GM12878 (cell line): Measurements from ENCODE around the gene PCDHGC5. TPM values are rescaled to one million over a fixed set of nuclear protein-coding genes. Genes with fewer than 3 reads are reported as not detected.

Experiments
- ATAC-seq: fragments of 200-7000 bp; cut with Tn5 transposase; 3 replicates; pipeline ENCODE4 v1.9.1; 2020; ENCODE audit warnings: mild to moderate bottlenecking, moderate library complexity
- BruUV-seq: library from RNA; stranded (reverse); fragments of 400-500 nt; replicated peaks from 2 replicates; lab custom pipeline; 2021; lab: Mats Ljungman, UMichigan
- CTCF ChIA-PET: fragments of 300-600 bp; sonication (Branson Sonifier 250); formaldehyde crosslinking; extraction: SDS; loops from one replicate; lab custom pipeline; 2021; ENCODE audit warnings: inconsistent platforms; lab: Yijun Ruan, JAX
- POLR2A ChIA-PET: fragments of 350-600 bp; formaldehyde crosslinking; extraction: SDS; loops from one replicate; lab custom pipeline; 2021; ENCODE audit warnings: inconsistent platforms; lab: Charles Lee
- RAD21 ChIA-PET: fragments of 300-600 bp; sonication (Branson Sonifier 250); formaldehyde crosslinking; loops from one replicate; lab custom pipeline; 2023; ENCODE audit warnings: antibody characterized with exemption; ENCODE audit not compliant: unreplicated experiment; lab: Charles Lee
- SMC1A ChIA-PET: fragments of 300-600 bp; sonication (Branson Sonifier 250); formaldehyde crosslinking; loops from one replicate; lab custom pipeline; 2023; ENCODE audit not compliant: unreplicated experiment, uncharacterized antibody; lab: Charles Lee
- DNase-seq: peaks from one replicate; pipeline ENCODE4 v3.0.0-alpha.2; 2011; ENCODE audit warnings: low read depth, low spot score
- FAIRE-seq: peaks from 3 replicates; lab custom pipeline; 2011; peaks lifted over from hg19 to GRCh38; lab: Jason Lieb, UNC
- H2AFZ ChIP-seq: 2 replicates; pipeline ENCODE4 v1.6.0; 2011; ENCODE audit warnings: low read depth, low read length, control low read depth; ENCODE audit not compliant: control insufficient read depth
- H3K27ac ChIP-seq: 2 replicates; pipeline ENCODE4 v1.5.1; 2011; ENCODE audit warnings: control low read depth; ENCODE audit not compliant: control insufficient read depth, insufficient read depth
- H3K27me3 ChIP-seq, 2 experiments: replicated peaks in 1 of 2; 2 replicates each; pipeline versions ENCODE4 v1.6.0 to v1.6.1; 2011; ENCODE audit warnings: low read length in 1 of 2; ENCODE audit not compliant: control insufficient read depth in 2 of 2, insufficient read depth in 2 of 2
- H3K36me3 ChIP-seq, 2 experiments: 2 replicates each; pipeline ENCODE4 v1.5.1; 2011; ENCODE audit warnings: low read length in 1 of 2; ENCODE audit not compliant: control insufficient read depth in 2 of 2, insufficient read depth in 2 of 2
- H3K4me1 ChIP-seq: 2 replicates; pipeline ENCODE4 v1.6.1; 2011; ENCODE audit warnings: mild to moderate bottlenecking, low read length, moderate library complexity, mixed read lengths; ENCODE audit not compliant: control insufficient read depth, insufficient read depth
- H3K4me2 ChIP-seq: 2 replicates; pipeline ENCODE4 v1.6.0; 2011; ENCODE audit warnings: control low read depth; ENCODE audit not compliant: control insufficient read depth, insufficient read depth
- H3K4me3 ChIP-seq: fragments of 200-600 bp; sonication (generic); 2 replicates; pipeline ENCODE4 v1.5.1; 2016
- H3K79me2 ChIP-seq: 2 replicates; pipeline ENCODE4 v1.6.0; 2011; ENCODE audit warnings: low read length; ENCODE audit not compliant: control insufficient read depth, insufficient read depth
- H3K9ac ChIP-seq: 2 replicates; pipeline ENCODE4 v1.8.0; 2011; ENCODE audit warnings: low read length, control low read depth, mixed read lengths; ENCODE audit not compliant: control insufficient read depth, insufficient read depth
- H3K9me3 ChIP-seq: replicated peaks from 3 replicates; pipeline ENCODE4 v1.5.1; 2011; ENCODE audit warnings: mild to moderate bottlenecking, low read length; ENCODE audit not compliant: control insufficient read depth, insufficient read depth
- H4K20me1 ChIP-seq: 2 replicates; pipeline ENCODE4 v1.6.0; 2011; ENCODE audit not compliant: control insufficient read depth, insufficient read depth
- CBX3 ChIP-seq: fragments of 200-600 bp; sonication (generic); IDR thresholded peaks from 2 replicates; pipeline ENCODE4 v1.6.1; 2016; ENCODE audit warnings: low read depth, borderline replicate concordance
- HDAC2 ChIP-seq: fragments of 200-600 bp; sonication (generic); IDR thresholded peaks from 2 replicates; pipeline ENCODE4 v1.6.1; 2017
- MEF2A ChIP-seq: IDR thresholded peaks from 2 replicates; pipeline ENCODE4 v1.6.1; 2011; ENCODE audit warnings: low read depth, mild to moderate bottlenecking, low read length, moderate library complexity; ENCODE audit not compliant: insufficient read depth
- SMC3 ChIP-seq: IDR thresholded peaks from 2 replicates; pipeline ENCODE4 v1.6.1; 2011; ENCODE audit warnings: low read length, improper control_type of control experiment, borderline replicate concordance
- TCF7 ChIP-seq: IDR thresholded peaks from 2 replicates; pipeline ENCODE4 v1.6.1; 2014; ENCODE audit warnings: antibody characterized with exemption, borderline replicate concordance
- WGBS: methylation state at CpG from one replicate; pipeline ENCODE4 v1.1.6; 2016; ENCODE audit warnings: low lambda C conversion rate; ENCODE audit not compliant: insufficient replicate concordance, insufficient coverage; ENCODE audit errors: missing lambda C conversion rate; 5-methylcytosine and 5-hydroxymethylcytosine counted together
- in situ Hi-C: fragments of 300-500 bp; cut with MboI; formaldehyde crosslinking; loops from 9 replicates; pipeline ENCODE4 v1.14.3; 2018; ENCODE audit warnings: mixed read lengths
- intact Hi-C: fragments of 100-400 bp; cut with micrococcal nuclease; formaldehyde crosslinking; loops from one replicate; pipeline ENCODE4 v1.14.2; 2022; ENCODE audit not compliant: unreplicated experiment
- polyA plus RNA-seq, 11 experiments: library from polyadenylated mRNA; depleted of rRNA in 4 of 11; unstranded in 6 of 11; stranded (reverse) in 5 of 11; fragments of >200 nt; fragmentation: Nextera tagmentation in 4 of 11; fragmentation: Illumina TruSeq in 1 of 11; extraction: Ambion mirVana in 4 of 11; extraction: Trizol in 1 of 11; gene quantifications; 1 replicate in 1 of 11; 2 replicates in 10 of 11; pipeline versions ENCODE4 v1.2.1 to v1.2.3, GENCODE V29; 2011 to 2016; ENCODE audit warnings: inconsistent platforms in 2 of 11, missing spikeins in 2 of 11, low read depth in 1 of 11
- total RNA-seq, 4 experiments: library from RNA; depleted of rRNA in 3 of 4; stranded (reverse); fragments of >200 nt in 3 of 4; fragmentation: Illumina TruSeq in 1 of 4; extraction: Trizol in 1 of 4; gene quantifications; 2 replicates each; pipeline versions ENCODE4 v1.2.1 to v1.2.3, GENCODE V29; 2013 to 2021

PCDHGC5 gene
- total and polyA plus RNA-seq, 10 of the 15 experiments (the other 5 are each of a cell fraction or from before 2014, with no cell fraction given) = 0.05 to 0.87 (median 0.18) TPM; not detected in 2

DNA sequence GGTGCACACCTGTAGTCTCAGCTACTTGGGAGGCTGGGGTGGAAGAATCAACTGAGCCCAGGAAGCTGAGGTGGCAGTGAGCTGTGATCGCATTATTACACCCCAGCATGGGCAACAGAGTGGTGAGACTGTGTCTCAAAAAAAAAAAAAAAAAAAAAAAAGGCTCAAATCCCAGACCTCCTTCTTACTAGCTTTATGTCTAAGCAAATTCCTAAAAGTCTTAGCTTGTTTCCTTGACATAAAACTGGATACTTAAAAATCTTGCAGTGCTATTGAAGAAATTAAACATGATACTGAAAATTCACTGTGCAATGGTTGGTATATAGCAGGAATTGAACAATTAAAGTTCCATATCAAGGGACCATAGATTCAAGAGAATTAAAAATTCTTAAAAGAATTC lies 45.0 kb downstream of the PCDHGC5 start:
- no peak for DNase-seq
- Histone ChIP-seq H3K36me3 (peaks cover 4 to 24% of the 10 kb centered on the region in 2 experiments), H3K79me2 (no peaks in the 10 kb centered on the region), H3K4me3 (no peak overlapping the region), H3K9me3 (no peaks in the 10 kb centered on the region), H3K9ac (no peak overlapping the region), H3K4me1 (peaks cover 24% of the 10 kb centered on the region), H3K27me3 (no peaks in the 10 kb centered on the region), H4K20me1 (no peaks in the 10 kb centered on the region), H3K27ac (no peak overlapping the region), H3K4me2 (no peak overlapping the region), H2AFZ (no peak overlapping the region)
- RAD21 ChIA-PET = interaction anchor here (1.0 to 1.5 kb wide), 3 partner anchors 23 to 58 kb away, joined by 3 to 8 read pairs (median 7); partner anchors contain the start of gene PCDHGC3
- SMC1A ChIA-PET = interaction anchor here (0.9 to 1.6 kb wide), 4 partner anchors 12 to 113 kb away, joined by 3 to 7 read pairs (median 4); partner anchors contain the start of gene PCDHGA11
- WGBS = no CpG with 5 or more reads among the region's 1 CpG
- in situ Hi-C loops (no loop called here), intact Hi-C loops (no loop called here)
- no TSS peak for BruUV-seq
- no peak for ATAC-seq
- POLR2A ChIA-PET = interaction anchor here (0.6 to 1.2 kb wide), 3 partner anchors 12 to 45 kb away, joined by 3 to 5 read pairs (median 5); partner anchors contain the start of gene PCDHGC5
- no peak for TF ChIP-seq HDAC2
- CTCF ChIA-PET = interaction anchor here (1.0 to 3.0 kb wide), 9 partner anchors 10 to 164 kb away, joined by 3 to 9 read pairs (median 5); partner anchors contain the start of genes PCDHGA12, PCDHGB3 and PCDHGC3
- FAIRE-seq = no peak

DNA sequence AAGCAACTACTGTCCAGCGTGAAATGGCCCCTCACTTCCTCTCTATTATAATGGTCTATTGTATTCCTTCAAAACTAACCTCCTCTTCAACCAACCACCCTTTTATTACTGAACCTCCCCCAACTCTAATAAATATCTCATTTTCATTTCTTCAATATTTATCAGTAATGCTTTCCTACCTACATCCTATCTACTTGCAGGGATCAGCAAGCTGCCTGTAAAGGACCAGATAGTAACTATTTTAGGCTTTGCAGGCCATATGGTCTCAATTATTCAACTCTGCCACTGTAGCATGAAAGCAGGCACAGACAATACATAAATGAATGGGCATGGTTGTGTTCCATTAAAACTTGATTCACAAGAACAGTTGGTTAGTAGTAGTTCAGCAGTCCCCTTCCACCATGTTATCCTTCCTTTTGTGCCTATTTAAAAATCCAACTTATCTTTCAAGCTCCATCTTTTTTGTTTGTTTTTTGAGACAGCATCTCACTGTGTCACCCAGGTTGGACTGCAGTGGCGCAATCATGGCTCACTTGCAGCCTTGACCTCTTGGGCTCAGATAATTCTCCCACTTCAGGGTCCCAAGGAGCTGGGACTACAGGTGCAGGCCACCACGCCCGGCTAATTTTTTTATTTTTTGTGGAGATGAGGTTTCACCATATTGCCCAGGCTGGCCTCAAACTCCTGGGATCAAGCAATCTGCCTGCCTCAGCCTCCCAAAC lies 45.8 kb downstream of the PCDHGC5 start:
- peaks cover 0 to 24% of the 10 kb centered on the region in 2 experiments for H3K36me3 ChIP-seq

More for the DNA sequence above, 45.8 kb downstream of the PCDHGC5 start:
- in situ Hi-C loops (no loop called here), intact Hi-C loops (no loop called here)
- H3K27me3 ChIP-seq = no peaks in the 10 kb centered on the region
- no TSS peak for BruUV-seq
- no peak for TF ChIP-seq MEF2A
- no peak for TF ChIP-seq CBX3
- no peak for TF ChIP-seq TCF7
- TF ChIP-seq SMC3 = no peak
- no peaks in the 10 kb centered on the region for H3K9me3 ChIP-seq
- DNase-seq (no peak), ATAC-seq (no peak), FAIRE-seq (no peak)
- peaks cover 19% of the 10 kb centered on the region for H3K4me1 ChIP-seq
- ChIA-PET SMC1A (interaction anchor here (1.4 to 1.6 kb wide), 3 partner anchors 29 to 114 kb away, joined by 4 to 7 read pairs (median 5); partner anchors contain the start of gene PCDHGA11), CTCF (interaction anchor here (1.0 to 3.0 kb wide), 8 partner anchors 9 to 136 kb away, joined by 3 to 9 read pairs (median 6); partner anchors contain the start of genes PCDHGA12, PCDHGB5 and PCDHGC3), POLR2A (interaction anchor here (0.6 to 1.2 kb wide), 3 partner anchors 11 to 46 kb away, joined by 3 to 5 read pairs (median 5); partner anchors contain the start of gene PCDHGC5), RAD21 (interaction anchor here (1.0 to 1.5 kb wide), 3 partner anchors 22 to 59 kb away, joined by 3 to 8 read pairs (median 7); partner anchors contain the start of gene PCDHGC3)
- no peak overlapping the region for H3K27ac ChIP-seq
- 99% methylated on average over 4 of the region's 4 CpGs for WGBS
- no peak overlapping the region for H3K9ac ChIP-seq
- H3K79me2 ChIP-seq = no peaks in the 10 kb centered on the region
- H3K4me2 ChIP-seq = no peak overlapping the region
- no peak overlapping the region for H3K4me3 ChIP-seq
- H2AFZ ChIP-seq = no peak overlapping the region
- H4K20me1 ChIP-seq = no peaks in the 10 kb centered on the region

Other genes with a start within 250 kb of the PCDHGC5 start
Only the 7 nearest of the 29 such genes appear.
- gene PCDHGB6, start 81.1 kb upstream of the PCDHGC5 start, total RNA-seq (2014; rRNA removed) = 0.34 and 0.49 TPM in 2 replicates
- 0.51 and 0.54 TPM in 2 replicates for gene PCDHGB6, start 81.1 kb upstream of the PCDHGC5 start, total RNA-seq (2014; rRNA removed; fragmentation: Illumina TruSeq; extraction: Trizol)
- gene PCDHGB6, start 81.1 kb upstream of the PCDHGC5 start, total RNA-seq (2021) = 0.80 and 1.0 TPM in 2 replicates
- 0.07 and 0.10 TPM in 2 replicates for gene PCDHGB6, start 81.1 kb upstream of the PCDHGC5 start, polyA plus RNA-seq (2011; rRNA removed)
- gene PCDHGB6, start 81.1 kb upstream of the PCDHGC5 start, polyA plus RNA-seq (2014; fragmentation: Illumina TruSeq; extraction: Trizol) = 0.34 and 0.54 TPM in 2 replicates
- under 1 TPM; 0.07 to 0.10 TPM for gene PCDHGB6, start 81.1 kb upstream of the PCDHGC5 start, polyA plus RNA-seq (2014; fragmentation: Nextera tagmentation; extraction: Ambion mirVana)
- gene PCDHGB6, start 81.1 kb upstream of the PCDHGC5 start, polyA plus RNA-seq (2014; rRNA removed) = 0.28 and 0.60 TPM in 2 replicates
- gene PCDHGB6, start 81.1 kb upstream of the PCDHGC5 start, polyA plus RNA-seq (2016; fragmentation: Nextera tagmentation; extraction: Ambion mirVana) = under 1 TPM; 0.28 TPM
- gene PCDHGA10, start 76.1 kb upstream of the PCDHGC5 start, total RNA-seq (2014; rRNA removed) = 1.6 and 2.2 TPM in 2 replicates
- 1.5 and 1.6 TPM in 2 replicates for gene PCDHGA10, start 76.1 kb upstream of the PCDHGC5 start, total RNA-seq (2014; rRNA removed; fragmentation: Illumina TruSeq; extraction: Trizol)
- 1.8 and 1.9 TPM in 2 replicates for gene PCDHGA10, start 76.1 kb upstream of the PCDHGC5 start, total RNA-seq (2021)
- gene PCDHGA10, start 76.1 kb upstream of the PCDHGC5 start, polyA plus RNA-seq (2011; rRNA removed) = 0.26 and 0.39 TPM in 2 replicates
- 0.84 and 1.4 TPM in 2 replicates for gene PCDHGA10, start 76.1 kb upstream of the PCDHGC5 start, polyA plus RNA-seq (2014; fragmentation: Illumina TruSeq; extraction: Trizol)
- gene PCDHGA10, start 76.1 kb upstream of the PCDHGC5 start, polyA plus RNA-seq (2014; fragmentation: Nextera tagmentation; extraction: Ambion mirVana) = under 1 TPM; 0.58 to 0.68 TPM
- 0.77 and 0.94 TPM in 2 replicates for gene PCDHGA10, start 76.1 kb upstream of the PCDHGC5 start, polyA plus RNA-seq (2014; rRNA removed)
- gene PCDHGA10, start 76.1 kb upstream of the PCDHGC5 start, polyA plus RNA-seq (2016; fragmentation: Nextera tagmentation; extraction: Ambion mirVana) = 1 to 10 TPM; 1.4 to 1.5 TPM
- 0.49 and 0.68 TPM in 2 replicates for gene PCDHGB7, start 71.4 kb upstream of the PCDHGC5 start, total RNA-seq (2014; rRNA removed)
- 0.72 and 0.74 TPM in 2 replicates for gene PCDHGB7, start 71.4 kb upstream of the PCDHGC5 start, total RNA-seq (2014; rRNA removed; fragmentation: Illumina TruSeq; extraction: Trizol)
- 1.3 and 1.5 TPM in 2 replicates for gene PCDHGB7, start 71.4 kb upstream of the PCDHGC5 start, total RNA-seq (2021)
- gene PCDHGB7, start 71.4 kb upstream of the PCDHGC5 start, polyA plus RNA-seq (2011; rRNA removed) = 0.20 and 0.27 TPM in 2 replicates
- 0.38 and 0.40 TPM in 2 replicates for gene PCDHGB7, start 71.4 kb upstream of the PCDHGC5 start, polyA plus RNA-seq (2014; fragmentation: Illumina TruSeq; extraction: Trizol)
- gene PCDHGB7, start 71.4 kb upstream of the PCDHGC5 start, polyA plus RNA-seq (2014; fragmentation: Nextera tagmentation; extraction: Ambion mirVana) = not detected
- 0.32 and 0.41 TPM in 2 replicates for gene PCDHGB7, start 71.4 kb upstream of the PCDHGC5 start, polyA plus RNA-seq (2014; rRNA removed)
- under 1 TPM; 0.35 to 0.74 TPM for gene PCDHGB7, start 71.4 kb upstream of the PCDHGC5 start, polyA plus RNA-seq (2016; fragmentation: Nextera tagmentation; extraction: Ambion mirVana)
- gene PCDHGA11, start 68.0 kb upstream of the PCDHGC5 start, total RNA-seq (2014; rRNA removed) = 1.9 and 2.9 TPM in 2 replicates
- gene PCDHGA11, start 68.0 kb upstream of the PCDHGC5 start, total RNA-seq (2014; rRNA removed; fragmentation: Illumina TruSeq; extraction: Trizol) = 2.1 and 2.2 TPM in 2 replicates
- gene PCDHGA11, start 68.0 kb upstream of the PCDHGC5 start, total RNA-seq (2021) = 3.4 TPM in 2 replicates
- 0.45 and 0.79 TPM in 2 replicates for gene PCDHGA11, start 68.0 kb upstream of the PCDHGC5 start, polyA plus RNA-seq (2011; rRNA removed)
- gene PCDHGA11, start 68.0 kb upstream of the PCDHGC5 start, polyA plus RNA-seq (2014; fragmentation: Illumina TruSeq; extraction: Trizol) = 2.6 and 2.7 TPM in 2 replicates
- gene PCDHGA11, start 68.0 kb upstream of the PCDHGC5 start, polyA plus RNA-seq (2014; fragmentation: Nextera tagmentation; extraction: Ambion mirVana) = under 1 TPM; 0.21 to 0.31 TPM
- gene PCDHGA11, start 68.0 kb upstream of the PCDHGC5 start, polyA plus RNA-seq (2014; rRNA removed) = 2.1 TPM in 2 replicates
- gene PCDHGA11, start 68.0 kb upstream of the PCDHGC5 start, polyA plus RNA-seq (2016; fragmentation: Nextera tagmentation; extraction: Ambion mirVana) = 1 to 10 TPM; 1.9 to 2.7 TPM
- 0.38 and 0.79 TPM in 2 replicates for gene PCDHGA12, start 58.6 kb upstream of the PCDHGC5 start, total RNA-seq (2014; rRNA removed)
- gene PCDHGA12, start 58.6 kb upstream of the PCDHGC5 start, total RNA-seq (2014; rRNA removed; fragmentation: Illumina TruSeq; extraction: Trizol) = 0.40 and 0.46 TPM in 2 replicates
- gene PCDHGA12, start 58.6 kb upstream of the PCDHGC5 start, total RNA-seq (2021) = 0.46 and 0.72 TPM in 2 replicates
- gene PCDHGA12, start 58.6 kb upstream of the PCDHGC5 start, polyA plus RNA-seq (2011; rRNA removed) = 0.04 TPM in 2 replicates
- 0.11 and 0.18 TPM in 2 replicates for gene PCDHGA12, start 58.6 kb upstream of the PCDHGC5 start, polyA plus RNA-seq (2014; fragmentation: Illumina TruSeq; extraction: Trizol)
- not detected for gene PCDHGA12, start 58.6 kb upstream of the PCDHGC5 start, polyA plus RNA-seq (2014; fragmentation: Nextera tagmentation; extraction: Ambion mirVana)
- 0.28 and 0.32 TPM in 2 replicates for gene PCDHGA12, start 58.6 kb upstream of the PCDHGC5 start, polyA plus RNA-seq (2014; rRNA removed)
- under 1 TPM; 0.16 to 0.48 TPM for gene PCDHGA12, start 58.6 kb upstream of the PCDHGC5 start, polyA plus RNA-seq (2016; fragmentation: Nextera tagmentation; extraction: Ambion mirVana)
- gene PCDHGC3, start 13.1 kb upstream of the PCDHGC5 start, total RNA-seq (2014; rRNA removed) = 11.0 TPM in 2 replicates
- 6.3 TPM in 2 replicates for gene PCDHGC3, start 13.1 kb upstream of the PCDHGC5 start, total RNA-seq (2014; rRNA removed; fragmentation: Illumina TruSeq; extraction: Trizol)
- 20.5 TPM in 2 replicates for gene PCDHGC3, start 13.1 kb upstream of the PCDHGC5 start, total RNA-seq (2021)
- 0.86 and 1.5 TPM in 2 replicates for gene PCDHGC3, start 13.1 kb upstream of the PCDHGC5 start, polyA plus RNA-seq (2011; rRNA removed)
- 22.1 and 23.5 TPM in 2 replicates for gene PCDHGC3, start 13.1 kb upstream of the PCDHGC5 start, polyA plus RNA-seq (2014; fragmentation: Illumina TruSeq; extraction: Trizol)
- gene PCDHGC3, start 13.1 kb upstream of the PCDHGC5 start, polyA plus RNA-seq (2014; fragmentation: Nextera tagmentation; extraction: Ambion mirVana) = under 1 TPM; 0.53 to 0.60 TPM
- 13.1 and 14.5 TPM in 2 replicates for gene PCDHGC3, start 13.1 kb upstream of the PCDHGC5 start, polyA plus RNA-seq (2014; rRNA removed)
- gene PCDHGC3, start 13.1 kb upstream of the PCDHGC5 start, polyA plus RNA-seq (2016; fragmentation: Nextera tagmentation; extraction: Ambion mirVana) = 10 to 100 TPM; 14.7 to 22.0 TPM
- 0.82 and 1.2 TPM in 2 replicates for gene PCDHGC4, start 4.1 kb upstream of the PCDHGC5 start, total RNA-seq (2014; rRNA removed)
- 1.0 TPM in 2 replicates for gene PCDHGC4, start 4.1 kb upstream of the PCDHGC5 start, total RNA-seq (2014; rRNA removed; fragmentation: Illumina TruSeq; extraction: Trizol)
- gene PCDHGC4, start 4.1 kb upstream of the PCDHGC5 start, total RNA-seq (2021) = 1.1 TPM in 2 replicates
- 0.03 and 0.04 TPM in 2 replicates for gene PCDHGC4, start 4.1 kb upstream of the PCDHGC5 start, polyA plus RNA-seq (2011; rRNA removed)
- gene PCDHGC4, start 4.1 kb upstream of the PCDHGC5 start, polyA plus RNA-seq (2014; fragmentation: Illumina TruSeq; extraction: Trizol) = 0.54 and 0.55 TPM in 2 replicates
- under 1 TPM; 0.13 to 0.18 TPM for gene PCDHGC4, start 4.1 kb upstream of the PCDHGC5 start, polyA plus RNA-seq (2014; fragmentation: Nextera tagmentation; extraction: Ambion mirVana)
- gene PCDHGC4, start 4.1 kb upstream of the PCDHGC5 start, polyA plus RNA-seq (2014; rRNA removed) = 0.58 and 0.61 TPM in 2 replicates
- under 1 TPM; 0.21 to 0.49 TPM for gene PCDHGC4, start 4.1 kb upstream of the PCDHGC5 start, polyA plus RNA-seq (2016; fragmentation: Nextera tagmentation; extraction: Ambion mirVana)